SK-N-SH (cell line): ENCODE results near the gene ZCCHC14. TPM values are rescaled to one million over a fixed set of nuclear protein-coding genes. Genes with fewer than 3 reads are reported as not detected.

Experiments
- CTCF ChIA-PET: fragments of 300-600, 350-600 bp; formaldehyde crosslinking; extraction: SDS; loops from one replicate; lab custom pipeline; 2021; lab: Yijun Ruan, JAX
- POLR2A ChIA-PET: fragments of 350-600 bp; sonication (Branson Sonifier 250); formaldehyde crosslinking; extraction: SDS; loops from one replicate; lab custom pipeline; 2020; ENCODE audit warnings: antibody characterized with exemption, inconsistent platforms; lab: Yijun Ruan, JAX
- DNase-seq: peaks from one replicate; pipeline ENCODE4 v3.0.0; 2012
- H2AFZ ChIP-seq: fragments of 200-600 bp; sonication (generic); 2 replicates; pipeline ENCODE4 v1.8.1; 2016; ENCODE audit warnings: antibody characterized with exemption, mild to moderate bottlenecking, low read depth
- H3F3A ChIP-seq: fragments of 200-600 bp; sonication (generic); replicated peaks from 2 replicates; pipeline ENCODE3; 2016; ENCODE audit warnings: antibody characterized with exemption, mild to moderate bottlenecking; ENCODE audit not compliant: insufficient read depth
- H3K27ac ChIP-seq, 2 experiments: fragments of 200-500 bp in 1 of 2; fragments of 200-600 bp in 1 of 2; sonication (Bioruptor generic) in 1 of 2; sonication (generic), shearing (Covaris generic) in 1 of 2; 2 replicates each; pipeline versions ENCODE4 v1.5.1 to v1.6.1; 2014 to 2016; ENCODE audit warnings: low read depth in 2 of 2, inconsistent platforms in 1 of 2, low read length in 1 of 2, mild to moderate bottlenecking in 1 of 2, mixed read lengths in 1 of 2
- H3K27me3 ChIP-seq: fragments of 200-600 bp; sonication (generic), shearing (Covaris generic); 2 replicates; pipeline ENCODE4 v1.6.1; 2016; ENCODE audit warnings: mixed run types; ENCODE audit not compliant: insufficient read depth
- H3K36me3 ChIP-seq, 2 experiments: fragments of 200-500 bp in 1 of 2; fragments of 200-600 bp in 1 of 2; sonication (Bioruptor generic) in 1 of 2; sonication (generic) in 1 of 2; replicated peaks in 1 of 2; 2 replicates each; pipeline versions ENCODE3 to v1.5.1; 2014 to 2016; ENCODE audit warnings: low read length in 1 of 2, mild to moderate bottlenecking in 1 of 2; ENCODE audit not compliant: insufficient read depth in 2 of 2, control insufficient read depth in 1 of 2
- H3K4me1 ChIP-seq, 2 experiments: fragments of 200-500 bp in 1 of 2; fragments of 200-600 bp in 1 of 2; sonication (Bioruptor generic) in 1 of 2; sonication (generic), shearing (Covaris generic) in 1 of 2; 2 replicates each; pipeline versions ENCODE4 v1.5.1 to v1.6.1; 2014 to 2016; ENCODE audit warnings: low read depth in 1 of 2, low read length in 1 of 2, mixed run types in 1 of 2; ENCODE audit not compliant: insufficient read depth in 2 of 2, control insufficient read depth in 1 of 2
- H3K4me2 ChIP-seq: fragments of 200-600 bp; sonication (generic), shearing (Covaris generic); 2 replicates; pipeline ENCODE4 v1.6.1; 2017; ENCODE audit warnings: mixed run types
- H3K4me3 ChIP-seq, 2 experiments: fragments of 200-500 bp in 1 of 2; fragments of 200-600 bp in 1 of 2; sonication (Bioruptor generic) in 1 of 2; sonication (generic), shearing (Covaris generic) in 1 of 2; 2 replicates each; pipeline versions ENCODE4 v1.5.1 to v1.8.1; 2014 to 2016; ENCODE audit warnings: low read depth in 2 of 2, inconsistent platforms in 1 of 2, low read length in 1 of 2, mild to moderate bottlenecking in 1 of 2, mixed read lengths in 1 of 2, moderate library complexity in 1 of 2
- H3K79me2 ChIP-seq: fragments of 200-600 bp; sonication (generic); 2 replicates; pipeline ENCODE4 v1.8.1; 2017; ENCODE audit warnings: mild to moderate bottlenecking; ENCODE audit not compliant: insufficient read depth
- H3K9ac ChIP-seq: fragments of 200-600 bp; sonication (generic); 2 replicates; pipeline ENCODE4 v1.6.1; 2017; ENCODE audit warnings: mixed run types
- H3K9me2 ChIP-seq: fragments of 200-600 bp; sonication (generic); 2 replicates; pipeline ENCODE4 v1.6.1; 2017; ENCODE audit warnings: mixed run types
- H3K9me3 ChIP-seq: fragments of 200-600 bp; sonication (generic); 2 replicates; pipeline ENCODE4 v1.6.1; 2017; ENCODE audit warnings: mixed run types, mild to moderate bottlenecking, moderate library complexity
- H4K20me1 ChIP-seq: fragments of 200-600 bp; sonication (generic); 2 replicates; pipeline ENCODE4 v1.6.1; 2017; ENCODE audit warnings: mild to moderate bottlenecking, mixed run types; ENCODE audit not compliant: insufficient read depth
- CHD2 ChIP-seq: fragments of 150-350 bp; IDR thresholded peaks from 2 replicates; pipeline ENCODE4 v1.6.1; 2018; ENCODE audit warnings: low read length; ENCODE audit not compliant: partially characterized antibody
- CTCF ChIP-seq: fragments of 200-600 bp; sonication (generic); IDR thresholded peaks from 2 replicates; pipeline ENCODE4 v1.6.1; 2017; ENCODE audit warnings: antibody characterized with exemption, mild to moderate bottlenecking, moderate library complexity
- ELF1 ChIP-seq: IDR thresholded peaks from 2 replicates; pipeline ENCODE4 v1.4.0; 2012
- EP300 ChIP-seq, 2 experiments: IDR thresholded peaks; 2 replicates each; pipeline versions ENCODE4 v1.4.0 to v1.6.1; 2012; ENCODE audit warnings: borderline replicate concordance in 1 of 2, low read depth in 1 of 2, low read length in 1 of 2
- FOXJ3 ChIP-seq: sonication (generic); formaldehyde crosslinking; IDR thresholded peaks from 2 replicates; pipeline ENCODE4 v1.5.1; 2020; ENCODE audit warnings: mild to moderate bottlenecking, missing genetic modification reagents
- FOXM1 ChIP-seq: IDR thresholded peaks from 2 replicates; pipeline ENCODE4 v1.4.0; 2012; ENCODE audit warnings: low read depth, mild to moderate bottlenecking
- GABPA ChIP-seq: IDR thresholded peaks from 2 replicates; pipeline ENCODE4 v1.4.0; 2012; ENCODE audit warnings: low read depth, mild to moderate bottlenecking
- IRF3 ChIP-seq: fragments of 150-350 bp; IDR thresholded peaks from 2 replicates; pipeline ENCODE4 v1.6.1; 2016; ENCODE audit warnings: mild to moderate bottlenecking, low read depth, low read length
- JUND ChIP-seq: IDR thresholded peaks from 2 replicates; pipeline ENCODE4 v1.4.0; 2012
- MAX ChIP-seq: IDR thresholded peaks from 2 replicates; pipeline ENCODE4 v1.4.0; 2012; ENCODE audit warnings: low read depth
- MEF2A ChIP-seq: IDR thresholded peaks from 2 replicates; pipeline ENCODE4 v1.4.0; 2012; ENCODE audit warnings: low read depth, borderline replicate concordance
- MXI1 ChIP-seq: IDR thresholded peaks from 2 replicates; pipeline ENCODE4 v1.6.1; 2012; ENCODE audit warnings: mild to moderate bottlenecking, low read depth, low read length, improper control_type of control experiment
- NFIC ChIP-seq: IDR thresholded peaks from 2 replicates; pipeline ENCODE4 v1.4.0; 2012; ENCODE audit warnings: borderline replicate concordance
- NRF1 ChIP-seq: IDR thresholded peaks from 2 replicates; pipeline ENCODE4 v1.6.1; 2012; ENCODE audit warnings: low read depth, mild to moderate bottlenecking, low read length
- PBX3 ChIP-seq: IDR thresholded peaks from 2 replicates; pipeline ENCODE4; 2012
- POLR2AphosphoS5 ChIP-seq: IDR thresholded peaks from 2 replicates; pipeline ENCODE4 v1.6.1; 2012; ENCODE audit warnings: low read depth, low read length
- RFX5 ChIP-seq: IDR thresholded peaks from 2 replicates; pipeline ENCODE4 v1.6.1; 2012; ENCODE audit warnings: mild to moderate bottlenecking, improper control_type of control experiment, low read length
- SIN3A ChIP-seq: IDR thresholded peaks from 2 replicates; pipeline ENCODE4 v1.6.1; 2012; ENCODE audit warnings: low read depth, mild to moderate bottlenecking, low read length, moderate library complexity, borderline replicate concordance
- SMC3 ChIP-seq: IDR thresholded peaks from 2 replicates; pipeline ENCODE4 v1.6.1; 2012; ENCODE audit warnings: low read depth, low read length, improper control_type of control experiment
- TAF1 ChIP-seq: IDR thresholded peaks from 2 replicates; pipeline ENCODE4 v1.6.1; 2012; ENCODE audit warnings: low read depth, mild to moderate bottlenecking, low read length, moderate library complexity, borderline replicate concordance
- TCF12 ChIP-seq: IDR thresholded peaks from 2 replicates; pipeline ENCODE4 v1.4.0; 2012
- USF1 ChIP-seq: IDR thresholded peaks from 2 replicates; pipeline ENCODE4 v1.4.0; 2012; ENCODE audit warnings: low read depth, borderline replicate concordance
- USF2 ChIP-seq: fragments of 150-350 bp; IDR thresholded peaks from 2 replicates; pipeline ENCODE4 v1.6.1; 2017; ENCODE audit warnings: antibody characterized with exemption, low read length, low read depth, borderline replicate concordance
- ZBTB33 ChIP-seq: IDR thresholded peaks from 2 replicates; pipeline ENCODE4 v1.4.0; 2012; ENCODE audit warnings: low read depth, borderline replicate concordance
- WGBS: methylation state at CpG from one replicate; pipeline ENCODE4 v1.1.6; 2017; ENCODE audit warnings: low lambda C conversion rate; 5-methylcytosine and 5-hydroxymethylcytosine counted together
- polyA plus RNA-seq, 3 experiments: library from polyadenylated mRNA; depleted of rRNA; stranded (reverse); fragments of >200 nt; gene quantifications; 2 replicates each; pipeline ENCODE4 v1.2.3, GENCODE V29; 2012

Gene ZCCHC14
- polyA plus RNA-seq, 1 of the 3 experiments (the other 2 are of a cell fraction), result 5.7 TPM

GRCh38 chr16:87387942-87388817 is 104.6 kb downstream of the ZCCHC14 start:
- peak overlapping the region; percentile 42; the same call in 1 of the 2 replicates for H3K9ac ChIP-seq
- WGBS, result 34% methylated on average over 18 of the region's 18 CpGs
- peak overlapping the region in 1 of 2 experiments; percentile 23; a peak in 1 of 4 replicates for H3K4me3 ChIP-seq
- H3K4me2 ChIP-seq, result peak overlapping the region; percentile 60
- no peaks in the 10 kb centered on the region for H3K27me3 ChIP-seq
- peak; percentile 88 for DNase-seq
- no peaks in the 10 kb centered on the region for H3K9me3 ChIP-seq
- H3K4me1 ChIP-seq, result peaks cover 10 to 17% of the 10 kb centered on the region in 2 experiments
- no peaks in the 10 kb centered on the region for H3K9me2 ChIP-seq
- peaks cover 12% of the 10 kb centered on the region for H3K79me2 ChIP-seq
- peaks cover 5% of the 10 kb centered on the region; the same call in 1 of the 2 replicates for H4K20me1 ChIP-seq
- H2AFZ ChIP-seq, result peak overlapping the region; percentile 80
- H3F3A ChIP-seq, result peaks cover 22% of the 10 kb centered on the region
- no peaks in the 10 kb centered on the region for H3K36me3 ChIP-seq
- H3K27ac ChIP-seq, result peak overlapping the region; percentile 80 to 88
- ChIA-PET POLR2A (interaction anchor here (1.0 to 1.7 kb wide), 2 partner anchors 25 to 71 kb away, joined by 3 to 6 read pairs; partner anchors contain the start of gene C16orf95), CTCF (interaction anchor here (1.3 to 2.7 kb wide), 4 partner anchors 63 to 391 kb away, joined by 3 to 8 read pairs (median 4); no protein-coding TSS in a partner anchor)
- no peak for TF ChIP-seq SMC3
- TF ChIP-seq NFIC, result no peak
- TF ChIP-seq MXI1, result peak; percentile 84
- TF ChIP-seq SIN3A, result 0 out of 2 replicates have a peak, but pooled peaks have one; percentile 65
- TF ChIP-seq USF1, result peak; percentile 84
- TF ChIP-seq PBX3, result peak; percentile 98
- peak; percentile 49; the same call in 1 of the 2 replicates for TF ChIP-seq GABPA
- TF ChIP-seq FOXJ3 (CRISPR knock-in tag), result no peak
- no peak for TF ChIP-seq FOXM1
- TF ChIP-seq USF2, result peak; percentile 57; the same call in 1 of the 2 replicates
- peak; percentile 78 for TF ChIP-seq RFX5
- TF ChIP-seq POLR2AphosphoS5, result peak; percentile 48; the same call in 1 of the 2 replicates
- TF ChIP-seq NRF1, result no peak
- TF ChIP-seq ELF1, result peak; percentile 97
- peak; percentile 84 for TF ChIP-seq MAX
- TF ChIP-seq CHD2, result peak; percentile 91
- 0 out of 2 replicates have a peak, but pooled peaks have one; percentile 33 for TF ChIP-seq JUND
- no peak for TF ChIP-seq ZBTB33
- TF ChIP-seq EP300 (IDR thresholded peaks at IDR 0.05; ENCODE audit: borderline replicate concordance in 1 of 2, low read depth in 1 of 2, low read length in 1 of 2), result peak in 1 of 2 experiments; percentile 43; a peak in 1 of 4 replicates
- peak; percentile 57; the same call in 1 of the 2 replicates for TF ChIP-seq TCF12
- no peak for TF ChIP-seq MEF2A
- TF ChIP-seq TAF1, result peak; percentile 44
- TF ChIP-seq CTCF, result no peak
- TF ChIP-seq IRF3, result peak; percentile 72
